Kasumi-1 (cell line): ENCODE results near the gene GALNT16.
"Not testable (repeated sequence)": the region's sequence is repeated elsewhere in the genome, so short reads cannot be mapped to it uniquely, and the experiment has no call there.

Experiments used
- DNase-seq, 2 experiments: peaks; one replicate each; lab custom pipeline; 2025; lab: John Stamatoyannopoulos, UW

GALNT16 gene

GRCh38 chr14:69363055-69363454 lies 103.1 kb downstream of the GALNT16 start:
- DNase-seq = no peak

GRCh38 chr14:69363964-69364363 lies 104.0 kb downstream of the GALNT16 start:
- no peak for DNase-seq

DNA sequence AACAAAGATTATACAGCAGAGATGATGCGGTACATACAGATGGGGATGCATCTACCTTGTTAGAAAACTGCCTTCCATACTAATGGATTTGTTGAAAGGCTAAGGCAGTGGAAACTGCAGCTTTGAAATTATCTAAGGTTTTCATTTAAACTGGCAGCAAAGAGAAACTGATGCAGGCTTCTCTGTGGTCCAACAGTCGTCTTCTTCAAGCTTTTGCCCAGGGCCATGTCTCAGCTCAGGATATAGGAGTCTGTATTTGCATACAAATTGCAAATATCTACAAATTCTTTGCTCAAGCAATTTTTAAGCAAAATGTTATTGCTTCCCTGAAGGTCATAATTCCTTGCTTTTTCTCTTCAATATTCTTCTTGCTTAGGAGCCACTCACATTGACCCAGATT lies 104.4 kb downstream of the GALNT16 start:
- no peak for DNase-seq

DNA sequence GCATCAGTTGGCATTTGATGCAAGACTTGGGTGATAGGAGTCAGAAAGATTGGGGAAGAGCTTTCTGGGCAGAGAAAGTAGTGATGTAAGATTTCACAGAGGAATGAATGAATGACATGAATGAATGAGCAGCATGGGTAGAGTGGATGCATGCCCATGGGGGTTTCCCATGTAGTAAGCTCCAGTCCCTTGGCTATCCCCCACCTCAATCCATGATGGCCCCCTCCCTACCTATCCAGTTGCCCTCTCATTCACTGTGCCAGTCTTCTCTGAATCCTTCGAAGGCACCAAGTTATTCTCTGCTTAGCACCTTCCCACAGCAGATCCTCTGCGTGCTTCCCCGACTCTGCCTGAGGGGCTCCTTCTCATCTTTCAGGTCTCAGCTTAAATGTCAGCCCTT lies 106.1 kb downstream of the GALNT16 start:
- DNase-seq = no peak

GRCh38 chr14:69366761-69367160 lies 106.8 kb downstream of the GALNT16 start:
- no peak for DNase-seq

DNA sequence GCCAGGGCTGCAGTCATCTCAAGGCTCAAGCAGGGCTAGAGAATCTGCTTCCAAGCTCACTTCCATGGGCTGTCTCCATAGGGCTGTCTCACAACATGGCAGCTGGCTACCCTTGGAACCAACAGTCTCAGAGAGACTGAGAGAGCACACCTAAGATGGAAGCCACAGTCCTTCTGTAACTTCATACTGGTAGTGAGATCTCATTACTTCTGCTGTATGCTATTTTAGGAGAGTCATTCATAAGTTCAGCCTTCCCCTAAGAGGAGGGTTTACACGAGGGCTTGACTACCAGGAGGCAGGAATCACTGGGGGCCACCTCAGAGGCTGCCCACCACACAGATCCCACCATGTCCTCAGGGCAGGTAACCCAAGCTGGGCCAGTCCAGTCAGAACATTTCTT lies 108.4 kb downstream of the GALNT16 start:
- DNase-seq = no peak

DNA sequence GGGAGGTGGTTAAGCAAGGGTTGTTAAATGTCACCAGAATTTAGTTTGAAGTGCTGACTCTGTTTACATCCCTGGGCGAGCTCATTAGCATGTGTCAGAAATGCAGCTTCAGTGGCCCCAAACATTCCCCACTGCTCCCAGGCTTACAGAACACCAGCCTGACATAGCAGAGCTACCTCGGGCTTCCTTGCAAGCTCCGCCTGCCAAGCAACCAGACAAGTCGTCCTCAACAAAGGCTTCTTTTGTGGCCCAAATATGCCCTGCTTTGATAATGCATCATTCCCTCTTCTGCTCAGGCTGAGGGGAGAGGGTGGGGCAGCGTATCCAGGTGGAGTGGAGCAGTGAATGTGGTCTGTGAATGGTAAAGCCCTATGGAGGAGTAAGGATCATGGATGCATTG lies 110.1 kb downstream of the GALNT16 start:
- no peak for DNase-seq

GRCh38 chr14:69372146-69372545 lies 112.2 kb downstream of the GALNT16 start:
- DNase-seq = no peak

- no peak for DNase-seq
These were observed 113.1 kb downstream of the GALNT16 start for GRCh38 chr14:69373104-69373503.

DNA sequence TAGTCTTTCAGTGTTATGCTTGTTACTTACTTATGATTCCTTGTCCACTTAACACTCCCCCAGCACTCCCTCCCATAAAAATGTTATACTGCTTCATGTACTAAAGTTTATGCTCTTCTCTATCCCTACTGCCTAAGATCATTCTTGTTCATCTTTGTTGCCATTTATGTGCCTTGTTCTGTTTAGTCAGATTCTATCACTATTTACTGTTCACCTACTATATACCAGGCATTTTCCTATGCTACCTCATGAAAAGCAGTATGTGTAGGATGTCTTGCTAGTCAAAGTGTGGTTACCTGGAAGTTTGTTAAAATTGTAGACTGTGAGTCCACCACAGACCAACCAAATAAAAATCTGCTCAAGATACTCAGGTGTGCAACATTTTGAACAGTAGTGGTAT lies 114.3 kb downstream of the GALNT16 start:
- DNase-seq = no peak

DNA sequence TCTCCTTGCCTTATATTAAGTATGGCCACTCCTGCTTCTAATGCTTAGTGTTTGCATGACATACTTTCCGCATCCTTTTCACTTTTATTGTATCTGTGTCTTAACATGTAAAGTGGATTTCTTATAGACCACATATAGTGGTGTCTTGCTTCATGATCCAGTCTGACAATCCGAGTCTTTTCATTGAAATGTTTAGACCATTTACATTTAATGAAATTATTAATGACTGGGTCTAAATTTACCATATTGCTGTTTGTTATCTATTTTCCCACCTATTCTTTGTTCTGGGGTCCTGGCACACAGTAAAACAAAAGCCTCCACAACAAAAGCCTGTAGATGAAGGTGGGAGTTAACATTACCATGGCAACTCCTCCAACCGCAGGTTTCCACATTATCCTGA lies 115.2 kb downstream of the GALNT16 start:
- DNase-seq = no peak

DNA sequence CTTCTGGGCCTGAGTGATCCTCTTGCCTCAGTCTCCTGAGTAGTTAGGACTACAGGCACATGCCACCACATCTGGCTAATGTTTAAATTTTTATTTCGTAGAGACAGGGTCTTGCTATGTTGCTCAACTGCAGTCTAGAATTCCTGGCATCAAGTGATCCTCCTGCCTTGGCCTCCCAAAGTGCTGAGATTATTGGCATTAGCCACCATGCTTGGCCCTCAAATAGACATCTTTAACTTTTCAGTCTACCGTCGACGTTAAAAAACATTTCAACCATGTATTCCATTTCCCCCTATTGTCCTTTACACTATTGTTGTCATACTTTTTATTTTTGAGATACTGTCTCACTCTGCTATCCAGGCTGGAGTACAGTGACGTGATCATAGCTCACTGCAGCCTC lies 115.8 kb downstream of the GALNT16 start:
- DNase-seq = no peak

DNA sequence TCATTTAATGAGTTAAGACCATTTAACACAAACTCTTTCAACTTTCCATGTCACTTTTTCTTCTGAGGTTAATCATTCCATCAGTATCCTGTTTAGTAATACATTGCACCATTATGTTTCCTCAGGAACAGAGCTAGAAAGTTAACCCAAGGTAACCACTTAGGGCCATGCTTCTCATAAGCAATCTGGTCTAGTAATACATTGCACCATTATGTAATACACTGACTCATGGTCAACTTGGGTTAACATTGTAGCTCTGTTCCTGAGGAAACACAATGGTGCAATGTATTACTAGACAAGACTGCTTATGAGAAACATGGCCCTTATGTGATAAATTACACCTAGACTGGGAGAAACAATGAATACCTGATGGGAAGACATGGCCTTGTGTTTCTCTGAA lies 116.5 kb downstream of the GALNT16 start:
- DNase-seq = peak in 1 of 2 experiments; percentile 16

DNA sequence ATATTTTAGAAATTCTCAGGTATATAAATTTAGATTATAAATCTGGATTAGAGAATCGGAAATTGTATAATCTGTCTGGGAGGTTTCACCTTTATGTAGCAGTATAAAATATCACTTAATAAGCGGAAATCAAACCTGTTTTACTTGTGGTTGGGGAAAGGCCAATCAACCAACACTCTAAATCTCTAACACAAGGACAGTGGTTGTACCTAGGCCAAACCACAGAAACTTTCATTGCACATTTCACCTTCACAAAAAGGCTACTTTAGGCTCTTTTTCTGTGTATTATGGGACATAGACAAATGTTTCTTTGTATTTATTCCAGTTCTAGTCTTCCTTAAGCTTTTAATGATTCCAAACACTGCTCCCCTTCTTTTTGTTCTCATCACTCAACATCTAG lies 118.3 kb downstream of the GALNT16 start:
- no peak for DNase-seq

DNA sequence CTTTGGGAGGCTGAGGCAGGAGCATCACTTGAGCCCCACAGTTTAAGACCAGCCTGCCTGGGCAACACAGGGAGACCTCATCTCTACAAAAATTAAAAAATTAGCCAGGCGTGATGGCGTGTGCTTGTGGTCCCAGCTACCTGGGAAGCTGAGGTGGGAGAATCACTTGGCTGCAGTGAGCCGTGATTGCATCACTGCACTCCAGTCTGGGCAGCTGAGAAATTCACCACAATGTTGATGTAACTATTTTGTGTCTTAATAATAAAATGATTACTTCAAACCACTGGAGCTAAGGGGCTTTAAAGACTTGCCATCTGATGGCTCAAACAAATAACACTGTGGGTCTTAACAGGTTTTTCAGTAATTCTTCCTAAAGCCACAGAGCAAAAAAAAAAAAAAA lies 127.4 kb downstream of the GALNT16 start:
- DNase-seq = no peak

- not testable (repeated sequence) for DNase-seq
These were observed 131.4 kb downstream of the GALNT16 start for GRCh38 chr14:69391400-69391799.

- no peak for DNase-seq
These were observed 132.5 kb downstream of the GALNT16 start for GRCh38 chr14:69392481-69392880.

- DNase-seq = no peak
These were observed 136.0 kb downstream of the GALNT16 start for GRCh38 chr14:69395929-69396328.

DNA sequence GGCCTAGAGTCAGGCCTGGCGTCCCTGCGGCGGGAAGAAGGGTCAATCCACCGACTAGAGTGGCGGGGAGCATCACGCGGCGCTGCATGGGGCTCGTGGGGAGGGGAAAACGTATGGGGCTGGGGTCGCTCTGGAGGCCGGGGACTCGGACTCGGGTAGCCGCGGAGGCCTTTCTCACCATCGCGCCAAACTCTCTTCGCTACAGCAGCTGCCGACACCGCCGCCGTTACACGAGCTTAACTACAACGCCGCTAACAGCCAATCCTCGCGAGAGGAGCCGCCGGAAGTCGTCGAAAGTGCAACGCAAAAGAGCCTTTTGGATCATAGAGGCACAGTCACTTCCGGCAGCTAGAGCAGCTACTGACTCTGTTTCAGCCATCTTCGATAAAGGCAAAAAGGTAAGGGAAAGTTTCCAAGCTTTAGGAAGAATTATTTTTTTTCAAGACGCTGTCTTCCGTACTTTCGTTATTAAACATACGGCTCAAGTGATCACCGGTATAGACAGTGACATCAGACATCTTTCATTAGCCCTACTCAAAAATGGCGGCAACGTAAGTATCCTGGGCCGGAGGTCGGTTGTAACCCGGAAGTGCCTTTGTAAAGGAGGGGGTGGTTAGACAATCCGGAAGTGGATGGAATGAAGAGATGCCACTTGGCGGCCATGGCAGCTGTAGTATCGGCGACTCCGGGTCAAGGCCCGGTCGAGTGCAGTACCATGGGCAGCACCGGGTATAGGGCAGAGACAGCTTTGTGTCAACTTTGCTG lies 138.3 kb downstream of the GALNT16 start, which contains the start of the genes ERH and SLC39A9:
TSS of gene ERH (minus strand) at position 247 of the 765 bp plus-strand sequence. CDS start at position 181, 66 bp downstream.
TSS of gene SLC39A9 (plus strand) at position 640 of the 765 bp plus-strand sequence. CDS start 678 bp downstream, outside the sequence.
- DNase-seq = peak; percentile 99

GRCh38 chr14:69398818-69399210 lies 138.9 kb downstream of the GALNT16 start:
- DNase-seq = peak in 1 of 2 experiments; percentile 76

DNA sequence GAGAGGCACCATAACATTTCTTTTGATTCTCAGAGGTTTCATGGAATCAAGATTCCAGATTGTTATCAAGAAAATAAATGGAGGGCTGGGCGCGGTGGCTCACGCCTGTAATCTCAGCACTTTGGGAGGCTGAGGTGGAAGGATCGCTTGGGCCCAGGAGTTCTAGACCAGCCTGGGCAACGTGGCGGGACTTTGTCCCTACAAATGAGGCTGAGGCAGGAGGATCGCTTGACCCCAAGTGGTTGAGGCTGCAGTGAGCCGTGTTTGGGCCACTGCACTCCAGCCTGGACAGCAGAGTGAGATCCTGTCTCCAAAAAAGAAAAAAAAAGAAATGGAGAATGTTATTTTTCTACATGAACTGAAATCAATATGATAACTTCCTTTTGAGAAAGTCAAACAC lies 139.8 kb downstream of the GALNT16 start:
- no peak for DNase-seq

- DNase-seq = no peak
These were observed 140.2 kb downstream of the GALNT16 start for GRCh38 chr14:69400154-69400553.

DNA sequence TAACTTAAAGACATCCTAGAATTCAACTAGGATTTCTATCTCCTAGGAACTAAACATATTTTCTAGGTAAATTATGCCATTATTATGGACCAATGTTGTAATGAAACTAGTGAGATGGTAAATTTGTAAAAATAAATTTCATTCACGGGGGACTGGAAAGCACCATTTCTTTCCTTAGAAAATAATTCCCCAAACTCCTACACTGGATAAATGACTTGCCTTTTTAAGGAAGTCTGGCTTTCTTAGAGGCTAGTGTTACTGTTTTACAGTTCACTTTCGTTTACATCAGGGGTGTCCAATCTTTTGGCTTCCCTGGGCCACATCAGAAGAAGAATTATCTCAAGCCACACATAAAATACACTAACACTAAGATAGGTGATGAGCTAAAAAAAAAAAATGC lies 141.9 kb downstream of the GALNT16 start:
- no peak for DNase-seq

GRCh38 chr14:69404478-69404877 lies 144.5 kb downstream of the GALNT16 start:
- no peak for DNase-seq
